HG03045 (cell line): ENCODE measurements around the gene MVD.

Source experiments
- ATAC-seq: cut with Tn5 transposase; IDR thresholded peaks from one replicate; pipeline ENCODE4 v1.9.1; 2021; ENCODE audit warnings: mild to moderate bottlenecking, moderate library complexity; ENCODE audit not compliant: unreplicated experiment

MVD gene

GRCh38 chr16:88656291-88656980 lies 6.5 kb downstream of the MVD start:
- ATAC-seq, result no peak

- ATAC-seq, result no peak
Measured at GRCh38 chr16:88655733-88656281, 7.1 kb downstream of the MVD start.

- ATAC-seq, result no peak
Measured at GRCh38 chr16:88655053-88655732, 7.7 kb downstream of the MVD start.

GRCh38 chr16:88654363-88655052 lies 8.4 kb downstream of the MVD start:
- no peak for ATAC-seq

- no peak for ATAC-seq
Measured at GRCh38 chr16:88653596-88654362, 9.1 kb downstream of the MVD start.

- ATAC-seq, result no peak
Measured at GRCh38 chr16:88653101-88653500, 9.8 kb downstream of the MVD start.

GRCh38 chr16:88652762-88653063 lies 10.2 kb downstream of the MVD start:
- no peak for ATAC-seq

- no peak for ATAC-seq
Measured at GRCh38 chr16:88651989-88652761, 10.7 kb downstream of the MVD start.

GRCh38 chr16:88651276-88651988 lies 11.5 kb downstream of the MVD start:
- ATAC-seq, result peak; percentile 65

- peak; percentile 76 for ATAC-seq
Measured at GRCh38 chr16:88650749-88651275, 12.1 kb downstream of the MVD start, which contains the start of gene CYBA. CYBA (minus strand) TSS chr16:88651053; CDS start chr16:88651013, 40 bp downstream.

- ATAC-seq, result peak; percentile 9
Measured at GRCh38 chr16:88649924-88650748, 12.8 kb downstream of the MVD start.

- ATAC-seq, result no peak
Measured at GRCh38 chr16:88649195-88649923, 13.5 kb downstream of the MVD start.

GRCh38 chr16:88647178-88648070 lies 15.5 kb downstream of the MVD start:
- ATAC-seq, result no peak

GRCh38 chr16:88646345-88647034 lies 16.4 kb downstream of the MVD start:
- ATAC-seq, result no peak

- ATAC-seq, result no peak
Measured at GRCh38 chr16:88645941-88646340, 16.9 kb downstream of the MVD start.

- no peak for ATAC-seq
Measured at GRCh38 chr16:88645455-88645854, 17.4 kb downstream of the MVD start.
